OCI-LY3 (cell line): Measurements from ENCODE around the gene HERC5.

Experiments
- H2AFZ ChIP-seq: fragments of 200-600, 300-600 bp; shearing (Covaris generic); 2 replicates; pipeline ENCODE4 v1.6.0; 2014; ENCODE audit warnings: antibody characterized with exemption, low read depth, low read length
- H3K27ac ChIP-seq: fragments of 200-600, 300-600 bp; sonication (generic); 2 replicates; pipeline ENCODE4 v1.5.1; 2014; ENCODE audit warnings: mild to moderate bottlenecking, low read length, moderate library complexity, mixed read lengths
- H3K27me3 ChIP-seq: fragments of 200-600, 300-600 bp; sonication (generic); 2 replicates; pipeline ENCODE4 v1.6.1; 2014; ENCODE audit warnings: low read depth, low read length, mixed read lengths
- H3K36me3 ChIP-seq: fragments of 200-600, 300-600 bp; sonication (generic); replicated peaks from 2 replicates; pipeline ENCODE3; 2014; ENCODE audit warnings: low read depth, low read length, mixed read lengths
- H3K4me1 ChIP-seq: fragments of 300-600, 200-600 bp; sonication (generic); 2 replicates; pipeline ENCODE4 v1.6.1; 2014; ENCODE audit warnings: low read length, mixed read lengths
- H3K4me2 ChIP-seq: fragments of 200-600, 300-600 bp; sonication (generic); 2 replicates; pipeline ENCODE4 v1.6.1; 2014; ENCODE audit warnings: low read length, mixed read lengths
- H3K4me3 ChIP-seq: fragments of 300-600, 200-600 bp; sonication (generic); 2 replicates; pipeline ENCODE4 v1.5.1; 2014; ENCODE audit warnings: antibody characterized with exemption, mild to moderate bottlenecking, low read length, moderate library complexity
- H3K79me2 ChIP-seq: fragments of 300-600, 200-600 bp; shearing (Covaris generic); 2 replicates; pipeline ENCODE4 v1.6.1; 2014; ENCODE audit warnings: mild to moderate bottlenecking, low read length, mixed read lengths
- H3K9ac ChIP-seq: fragments of 300-600, 200-600 bp; shearing (Covaris generic); 2 replicates; pipeline ENCODE4 v1.6.0; 2014; ENCODE audit warnings: mild to moderate bottlenecking, low read length, moderate library complexity
- H3K9me3 ChIP-seq: fragments of 200-600, 300-600 bp; shearing (Covaris generic); 2 replicates; pipeline ENCODE4 v1.6.1; 2014; ENCODE audit warnings: low read length, mixed read lengths; ENCODE audit not compliant: insufficient read depth
- H4K20me1 ChIP-seq: fragments of 200-600, 300-600 bp; sonication (generic); 2 replicates; pipeline ENCODE4 v1.6.1; 2016; ENCODE audit warnings: low read length, mixed read lengths; ENCODE audit not compliant: insufficient read depth
- CTCF ChIP-seq: fragments of 200-600, 300-600 bp; sonication (generic); IDR thresholded peaks from 2 replicates; pipeline ENCODE4 v1.5.1; 2014; ENCODE audit warnings: antibody characterized with exemption, low read length, low read depth
- EZH2phosphoT487 ChIP-seq: fragments of 200-600 bp; shearing (Covaris generic); IDR thresholded peaks from 2 replicates; pipeline ENCODE4 v1.6.1; 2018; ENCODE audit warnings: antibody characterized with exemption, mixed run types, low read depth

The HERC5 gene

GRCh38 chr4:88449290-88449689, 7.6 kb upstream of the HERC5 start:
- no peaks in the 10 kb centered on the region for H3K9me3 ChIP-seq
- H3K27ac ChIP-seq, result no peak overlapping the region
- no peaks in the 10 kb centered on the region for H3K4me1 ChIP-seq
- H2AFZ ChIP-seq, result no peak overlapping the region
- no peaks in the 10 kb centered on the region for H4K20me1 ChIP-seq
- no peak for TF ChIP-seq CTCF
- TF ChIP-seq EZH2phosphoT487, result no peak
- H3K4me3 ChIP-seq, result no peak overlapping the region
- H3K79me2 ChIP-seq, result no peaks in the 10 kb centered on the region
- no peaks in the 10 kb centered on the region for H3K36me3 ChIP-seq
- H3K27me3 ChIP-seq, result no peaks in the 10 kb centered on the region
- no peak overlapping the region for H3K4me2 ChIP-seq
- no peak overlapping the region for H3K9ac ChIP-seq

- TF ChIP-seq EZH2phosphoT487 (no peak), CTCF (no peak)
- H3K27ac ChIP-seq, result no peak overlapping the region
- H2AFZ ChIP-seq, result no peak overlapping the region
- H3K36me3 ChIP-seq, result no peaks in the 10 kb centered on the region
- H4K20me1 ChIP-seq, result no peaks in the 10 kb centered on the region
- no peaks in the 10 kb centered on the region for H3K9me3 ChIP-seq
- H3K79me2 ChIP-seq, result no peaks in the 10 kb centered on the region
- no peak overlapping the region for H3K4me3 ChIP-seq
- no peaks in the 10 kb centered on the region for H3K27me3 ChIP-seq
- no peak overlapping the region for H3K4me2 ChIP-seq
- no peak overlapping the region for H3K9ac ChIP-seq
- no peaks in the 10 kb centered on the region for H3K4me1 ChIP-seq
Measured at GRCh38 chr4:88451205-88451604, 5.7 kb upstream of the HERC5 start.

GRCh38 chr4:88452912-88453311, 4.0 kb upstream of the HERC5 start:
- no peaks in the 10 kb centered on the region for H3K79me2 ChIP-seq
- no peaks in the 10 kb centered on the region for H3K36me3 ChIP-seq
- no peaks in the 10 kb centered on the region for H3K4me1 ChIP-seq
- H3K27me3 ChIP-seq, result no peaks in the 10 kb centered on the region
- H3K9ac ChIP-seq, result no peak overlapping the region
- H3K4me2 ChIP-seq, result no peak overlapping the region
- H4K20me1 ChIP-seq, result no peaks in the 10 kb centered on the region
- no peaks in the 10 kb centered on the region for H3K9me3 ChIP-seq
- H3K4me3 ChIP-seq, result no peak overlapping the region
- H2AFZ ChIP-seq, result no peak overlapping the region
- TF ChIP-seq CTCF (no peak), EZH2phosphoT487 (no peak)
- H3K27ac ChIP-seq, result no peak overlapping the region

- no peak overlapping the region for H3K9ac ChIP-seq
- no peaks in the 10 kb centered on the region for H3K9me3 ChIP-seq
- H3K4me1 ChIP-seq, result no peaks in the 10 kb centered on the region
- no peak overlapping the region for H3K4me3 ChIP-seq
- H2AFZ ChIP-seq, result no peak overlapping the region
- H4K20me1 ChIP-seq, result no peaks in the 10 kb centered on the region
- no peak for TF ChIP-seq CTCF
- no peaks in the 10 kb centered on the region for H3K79me2 ChIP-seq
- no peaks in the 10 kb centered on the region for H3K27me3 ChIP-seq
- H3K4me2 ChIP-seq, result no peak overlapping the region
- H3K27ac ChIP-seq, result no peak overlapping the region
- H3K36me3 ChIP-seq, result no peaks in the 10 kb centered on the region
Measured at GRCh38 chr4:88457307-88458103, 586 bp downstream of the HERC5 start.
